Measurements from ENCODE around the gene CAMTA1. TPM values are rescaled to one million over a fixed set of nuclear protein-coding genes. Genes with fewer than 3 reads are reported as not detected.
"Not testable (repeated sequence)": the region's sequence is repeated elsewhere in the genome, so short reads cannot be mapped to it uniquely, and the experiment has no call there.

Gene CAMTA1
- total RNA-seq, 1 experiment from 2014 or later = 82.2 TPM

- H3K27me3 ChIP-seq (ENCODE audit: control insufficient read depth, insufficient read depth, low read length) = no peaks in the 10 kb centered on the region
- no peak overlapping the region for H3K27ac ChIP-seq (ENCODE audit: low read length)
- no peak overlapping the region for H3K4me3 ChIP-seq (ENCODE audit: low read depth in 2 of 2, low read length in 2 of 2)
- intact Hi-C loops (cut with micrococcal nuclease; ENCODE audit: unreplicated experiment) (no loop called here), in situ Hi-C loops (cut with HindIII; ENCODE audit: low pct_unique_long_range_greater_than_20kb, low sequenced_read_pairs) (no loop called here)
- no peak for TF ChIP-seq TCF7L2 (IDR thresholded peaks at IDR 0.05; ENCODE audit: low read depth, low read length)
- TF ChIP-seq POLR2AphosphoS5 (IDR thresholded peaks at IDR 0.05; ENCODE audit: low read depth, low read length) = no peak
- TF ChIP-seq, protein P1, sequence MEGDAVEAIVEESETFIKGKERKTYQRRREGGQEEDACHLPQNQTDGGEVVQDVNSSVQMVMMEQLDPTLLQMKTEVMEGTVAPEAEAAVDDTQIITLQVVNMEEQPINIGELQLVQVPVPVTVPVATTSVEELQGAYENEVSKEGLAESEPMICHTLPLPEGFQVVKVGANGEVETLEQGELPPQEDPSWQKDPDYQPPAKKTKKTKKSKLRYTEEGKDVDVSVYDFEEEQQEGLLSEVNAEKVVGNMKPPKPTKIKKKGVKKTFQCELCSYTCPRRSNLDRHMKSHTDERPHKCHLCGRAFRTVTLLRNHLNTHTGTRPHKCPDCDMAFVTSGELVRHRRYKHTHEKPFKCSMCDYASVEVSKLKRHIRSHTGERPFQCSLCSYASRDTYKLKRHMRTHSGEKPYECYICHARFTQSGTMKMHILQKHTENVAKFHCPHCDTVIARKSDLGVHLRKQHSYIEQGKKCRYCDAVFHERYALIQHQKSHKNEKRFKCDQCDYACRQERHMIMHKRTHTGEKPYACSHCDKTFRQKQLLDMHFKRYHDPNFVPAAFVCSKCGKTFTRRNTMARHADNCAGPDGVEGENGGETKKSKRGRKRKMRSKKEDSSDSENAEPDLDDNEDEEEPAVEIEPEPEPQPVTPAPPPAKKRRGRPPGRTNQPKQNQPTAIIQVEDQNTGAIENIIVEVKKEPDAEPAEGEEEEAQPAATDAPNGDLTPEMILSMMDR (IDR thresholded peaks at IDR 0.05) = no peak
- TF ChIP-seq SIN3A (IDR thresholded peaks at IDR 0.05; ENCODE audit: borderline replicate concordance, insufficient read depth, low read depth, low read length) = no peak
- TF ChIP-seq REST (IDR thresholded peaks at IDR 0.05; ENCODE audit: insufficient read depth in 1 of 2, low read depth in 2 of 2, low read length in 1 of 2) = no peak
- H3K36me3 ChIP-seq (ENCODE audit: control insufficient read depth, insufficient read depth, low read length) = no peaks in the 10 kb centered on the region
- DNase-seq (ENCODE audit: low read depth, low spot score) = no peak
- H3K9me3 ChIP-seq (ENCODE audit: control insufficient read depth, insufficient read depth, low read depth, low read length) = no peaks in the 10 kb centered on the region
- ATAC-seq = no peak
- BruUV-seq (replicated peaks) = no TSS peak
- ChIA-PET CTCF (no interaction called here), POLR2A (interaction anchor here (0.7 kb wide), 1 partner anchor 38 kb away, joined by 4 read pairs; no protein-coding TSS in a partner anchor)
- H3K4me1 ChIP-seq (ENCODE audit: control insufficient read depth, insufficient read depth, low read length) = no peaks in the 10 kb centered on the region
Observed at GRCh38 chr1:7688659-7689058, 903.4 kb downstream of the CAMTA1 start.

- DNase-seq (ENCODE audit: low read depth, low spot score); in situ Hi-C loops (cut with HindIII; ENCODE audit: low pct_unique_long_range_greater_than_20kb, low sequenced_read_pairs); H3K27me3 ChIP-seq (ENCODE audit: control insufficient read depth, insufficient read depth, low read length); H3K4me1 ChIP-seq (ENCODE audit: control insufficient read depth, insufficient read depth, low read length); H3K36me3 ChIP-seq (ENCODE audit: control insufficient read depth, insufficient read depth, low read length); intact Hi-C loops (cut with micrococcal nuclease; ENCODE audit: unreplicated experiment); BruUV-seq (replicated peaks); H3K4me3 ChIP-seq (ENCODE audit: low read depth in 2 of 2, low read length in 2 of 2); ATAC-seq; H3K27ac ChIP-seq (ENCODE audit: low read length); CTCF ChIA-PET; H3K9me3 ChIP-seq (ENCODE audit: control insufficient read depth, insufficient read depth, low read depth, low read length): not testable (repeated sequence)
- POLR2A ChIA-PET = interaction anchor here (0.7 kb wide), 1 partner anchor 37 kb away, joined by 4 read pairs; no protein-coding TSS in a partner anchor
Observed at GRCh38 chr1:7689307-7689706, 904.1 kb downstream of the CAMTA1 start.

GRCh38 chr1:7690076-7690475 is 904.8 kb downstream of the CAMTA1 start:
- ChIA-PET POLR2A (no interaction called here), CTCF (interaction anchor here (0.6 kb wide), 1 partner anchor 65 kb away, joined by 13 read pairs; no protein-coding TSS in a partner anchor)
- no peak overlapping the region for H3K27ac ChIP-seq (ENCODE audit: low read length)
- no TSS peak for BruUV-seq (replicated peaks)
- no peaks in the 10 kb centered on the region for H3K4me1 ChIP-seq (ENCODE audit: control insufficient read depth, insufficient read depth, low read length)
- TF ChIP-seq, protein P1 (IDR thresholded peaks at IDR 0.05) = no peak
- no peak for TF ChIP-seq TCF7L2 (IDR thresholded peaks at IDR 0.05; ENCODE audit: low read depth, low read length)
- TF ChIP-seq SIN3A (IDR thresholded peaks at IDR 0.05; ENCODE audit: borderline replicate concordance, insufficient read depth, low read depth, low read length) = no peak
- no peak for TF ChIP-seq POLR2AphosphoS5 (IDR thresholded peaks at IDR 0.05; ENCODE audit: low read depth, low read length)
- no peak for TF ChIP-seq REST (IDR thresholded peaks at IDR 0.05; ENCODE audit: insufficient read depth in 1 of 2, low read depth in 2 of 2, low read length in 1 of 2)
- intact Hi-C loops (cut with micrococcal nuclease; ENCODE audit: unreplicated experiment) (no loop called here), in situ Hi-C loops (cut with HindIII; ENCODE audit: low pct_unique_long_range_greater_than_20kb, low sequenced_read_pairs) (no loop called here)
- no peaks in the 10 kb centered on the region for H3K9me3 ChIP-seq (ENCODE audit: control insufficient read depth, insufficient read depth, low read depth, low read length)
- no peak overlapping the region for H3K4me3 ChIP-seq (ENCODE audit: low read depth in 2 of 2, low read length in 2 of 2)
- no peaks in the 10 kb centered on the region for H3K36me3 ChIP-seq (ENCODE audit: control insufficient read depth, insufficient read depth, low read length)
- DNase-seq (ENCODE audit: low read depth, low spot score) (no peak), ATAC-seq (no peak)
- no peaks in the 10 kb centered on the region for H3K27me3 ChIP-seq (ENCODE audit: control insufficient read depth, insufficient read depth, low read length)
